Mesendoderm (in vitro differentiated cells): ENCODE measurements around the gene GMDS.
A peak's percentile ranks its signal among the peaks of the same experiment; 100 is the strongest.

ENCODE experiments used
- DNase-seq: peaks from one replicate; pipeline ENCODE4 v3.0.0; 2013
- H2AK5ac ChIP-seq: 2 replicates; pipeline ENCODE4 v1.6.1; 2013; ENCODE audit warnings: low read length, inconsistent platforms
- H2BK120ac ChIP-seq: 2 replicates; pipeline ENCODE4 v1.6.1; 2013; ENCODE audit warnings: low read depth, mild to moderate bottlenecking, low read length, moderate library complexity, mixed read lengths
- H2BK15ac ChIP-seq: replicated peaks from 2 replicates; pipeline ENCODE4 v1.6.1; 2013; ENCODE audit warnings: low read depth, mild to moderate bottlenecking, moderate library complexity
- H2BK5ac ChIP-seq: 2 replicates; pipeline ENCODE4 v1.6.1; 2013; ENCODE audit warnings: low read length, inconsistent platforms
- H3K18ac ChIP-seq: 2 replicates; pipeline ENCODE4 v1.6.1; 2013; ENCODE audit warnings: mild to moderate bottlenecking, low read length, mixed read lengths
- H3K23ac ChIP-seq: one replicate; pipeline ENCODE4 v1.6.1; 2013; ENCODE audit warnings: low read length
- H3K27ac ChIP-seq: 2 replicates; pipeline ENCODE4 v1.5.1; 2013; ENCODE audit warnings: low read depth, mild to moderate bottlenecking, inconsistent platforms, low read length, moderate library complexity
- H3K27me3 ChIP-seq: 2 replicates; pipeline ENCODE4 v1.6.1; 2013; ENCODE audit warnings: low read length, control low read depth, mild to moderate bottlenecking, inconsistent platforms; ENCODE audit not compliant: insufficient read depth, poor library complexity
- H3K36me3 ChIP-seq: 2 replicates; pipeline ENCODE4 v1.6.1; 2013; ENCODE audit warnings: low read length, inconsistent platforms; ENCODE audit not compliant: control insufficient read depth, insufficient read depth
- H3K4ac ChIP-seq: one replicate; pipeline ENCODE4 v1.6.1; 2013; ENCODE audit warnings: low read depth, mild to moderate bottlenecking, low read length, moderate library complexity
- H3K4me1 ChIP-seq: 2 replicates; pipeline ENCODE4 v1.6.1; 2013; ENCODE audit warnings: low read depth, low read length, inconsistent platforms; ENCODE audit not compliant: control insufficient read depth
- H3K4me2 ChIP-seq: 2 replicates; pipeline ENCODE4 v1.6.1; 2013; ENCODE audit warnings: low read length
- H3K4me3 ChIP-seq: 2 replicates; pipeline ENCODE4 v1.5.1; 2013; ENCODE audit warnings: mild to moderate bottlenecking, low read length
- H3K56ac ChIP-seq: one replicate; pipeline ENCODE4 v1.6.1; 2013; ENCODE audit warnings: low read length
- H3K79me1 ChIP-seq: 2 replicates; pipeline ENCODE4 v1.6.1; 2013; ENCODE audit warnings: low read length, inconsistent platforms
- H3K79me2 ChIP-seq: 2 replicates; pipeline ENCODE4 v1.6.1; 2013; ENCODE audit warnings: mild to moderate bottlenecking, low read length; ENCODE audit not compliant: control insufficient read depth, insufficient read depth
- H3K9ac ChIP-seq: 2 replicates; pipeline ENCODE4 v1.6.1; 2013; ENCODE audit warnings: low read length, inconsistent platforms
- H4K5ac ChIP-seq: one replicate; pipeline ENCODE4 v1.6.1; 2013; ENCODE audit warnings: low read length
- H4K8ac ChIP-seq: one replicate; pipeline ENCODE4 v1.6.1; 2013; ENCODE audit warnings: low read depth, mild to moderate bottlenecking, control low read depth, low read length, moderate library complexity
- WGBS: extraction: QIAGEN DNeasy Blood & Tissue Kit; methylation state at CpG from one replicate; pipeline ENCODE4 v1.1.7; 2013; ENCODE audit warnings: low lambda C conversion rate, missing lambda C conversion rate; ENCODE audit not compliant: insufficient coverage; ENCODE audit errors: extremely low coverage; 5-methylcytosine and 5-hydroxymethylcytosine counted together

The GMDS gene

GRCh38 chr6:2008383-2008976 is 236.9 kb downstream of the GMDS start:
- Histone ChIP-seq H3K4me2 (no peak overlapping the region), H3K4ac (no peak overlapping the region), H2BK5ac (no peak overlapping the region), H2BK120ac (no peak overlapping the region), H3K4me3 (no peak overlapping the region), H3K23ac (no peak overlapping the region), H3K36me3 (no peaks in the 10 kb centered on the region), H3K79me2 (no peaks in the 10 kb centered on the region), H3K4me1 (no peaks in the 10 kb centered on the region), H3K9ac (no peak overlapping the region), H3K18ac (no peak overlapping the region), H4K8ac (no peak overlapping the region), H2BK15ac (no peak overlapping the region), H3K27me3 (no peaks in the 10 kb centered on the region), H2AK5ac (no peak overlapping the region), H3K56ac (no peak overlapping the region), H4K5ac (no peak overlapping the region), H3K79me1 (no peaks in the 10 kb centered on the region), H3K27ac (no peak overlapping the region)
- WGBS: no CpG with 5 or more reads among the region's 2 CpGs
- no peak for DNase-seq

GRCh38 chr6:2007165-2007564 is 238.2 kb downstream of the GMDS start:
- no peak overlapping the region for H3K4me3 ChIP-seq
- H4K5ac ChIP-seq: no peak overlapping the region
- no peak overlapping the region for H3K23ac ChIP-seq
- H2BK15ac ChIP-seq: no peak overlapping the region
- no peak for DNase-seq
- no peak overlapping the region for H3K56ac ChIP-seq
- no peak overlapping the region for H2BK5ac ChIP-seq
- H4K8ac ChIP-seq: no peak overlapping the region
- H3K4me1 ChIP-seq: no peaks in the 10 kb centered on the region
- no peak overlapping the region for H3K27ac ChIP-seq
- no peak overlapping the region for H3K4me2 ChIP-seq
- no peaks in the 10 kb centered on the region for H3K27me3 ChIP-seq
- no peak overlapping the region for H3K4ac ChIP-seq
- H2BK120ac ChIP-seq: no peak overlapping the region
- H3K79me2 ChIP-seq: no peaks in the 10 kb centered on the region
- H2AK5ac ChIP-seq: no peak overlapping the region
- no peak overlapping the region for H3K18ac ChIP-seq
- no CpG with 5 or more reads among the region's 4 CpGs for WGBS
- no peaks in the 10 kb centered on the region for H3K36me3 ChIP-seq
- H3K79me1 ChIP-seq: no peaks in the 10 kb centered on the region
- no peak overlapping the region for H3K9ac ChIP-seq

GRCh38 chr6:2004888-2005287 is 240.5 kb downstream of the GMDS start:
- H3K18ac ChIP-seq: no peak overlapping the region
- H3K9ac ChIP-seq: no peak overlapping the region
- no peak overlapping the region for H2AK5ac ChIP-seq
- H2BK120ac ChIP-seq: no peak overlapping the region
- no peaks in the 10 kb centered on the region for H3K79me1 ChIP-seq
- H3K23ac ChIP-seq: no peak overlapping the region
- no peak overlapping the region for H3K56ac ChIP-seq
- no peak for DNase-seq
- H3K4me2 ChIP-seq: no peak overlapping the region
- H3K79me2 ChIP-seq: no peaks in the 10 kb centered on the region
- no peak overlapping the region for H2BK5ac ChIP-seq
- H3K27me3 ChIP-seq: no peaks in the 10 kb centered on the region
- H2BK15ac ChIP-seq: no peak overlapping the region
- no peak overlapping the region for H3K4me3 ChIP-seq
- no peak overlapping the region for H4K5ac ChIP-seq
- H3K4ac ChIP-seq: no peak overlapping the region
- H3K27ac ChIP-seq: no peak overlapping the region
- no peaks in the 10 kb centered on the region for H3K36me3 ChIP-seq
- no CpG with 5 or more reads among the region's 3 CpGs for WGBS
- H3K4me1 ChIP-seq: no peaks in the 10 kb centered on the region
- no peak overlapping the region for H4K8ac ChIP-seq

GRCh38 chr6:2000962-2001361 is 244.4 kb downstream of the GMDS start:
- Histone ChIP-seq H3K4ac (no peak overlapping the region), H3K27me3 (no peaks in the 10 kb centered on the region), H2BK120ac (no peak overlapping the region), H3K4me1 (no peaks in the 10 kb centered on the region), H3K79me2 (no peaks in the 10 kb centered on the region), H3K9ac (no peak overlapping the region), H3K18ac (no peak overlapping the region), H2AK5ac (no peak overlapping the region), H4K8ac (no peak overlapping the region), H3K79me1 (no peaks in the 10 kb centered on the region), H4K5ac (no peak overlapping the region), H3K27ac (no peak overlapping the region), H2BK15ac (no peak overlapping the region), H3K36me3 (no peaks in the 10 kb centered on the region), H3K56ac (no peak overlapping the region), H3K4me2 (no peak overlapping the region), H3K4me3 (no peak overlapping the region), H2BK5ac (no peak overlapping the region), H3K23ac (no peak overlapping the region)
- DNase-seq: no peak
- no CpG with 5 or more reads among the region's 2 CpGs for WGBS

GRCh38 chr6:1997702-1998101 is 247.7 kb downstream of the GMDS start:
- H2AK5ac ChIP-seq: no peak overlapping the region
- H4K8ac ChIP-seq: no peak overlapping the region
- H3K27me3 ChIP-seq: no peaks in the 10 kb centered on the region
- H2BK120ac ChIP-seq: no peak overlapping the region
- H3K9ac ChIP-seq: no peak overlapping the region
- no peaks in the 10 kb centered on the region for H3K4me1 ChIP-seq
- no peak overlapping the region for H2BK15ac ChIP-seq
- no peak overlapping the region for H3K56ac ChIP-seq
- H3K79me2 ChIP-seq: no peaks in the 10 kb centered on the region
- no CpG with 5 or more reads among the region's 3 CpGs for WGBS
- no peak overlapping the region for H3K23ac ChIP-seq
- no peak overlapping the region for H3K4me2 ChIP-seq
- no peaks in the 10 kb centered on the region for H3K79me1 ChIP-seq
- no peak overlapping the region for H4K5ac ChIP-seq
- no peak overlapping the region for H3K4ac ChIP-seq
- H3K36me3 ChIP-seq: no peaks in the 10 kb centered on the region
- H3K27ac ChIP-seq: no peak overlapping the region
- H2BK5ac ChIP-seq: no peak overlapping the region
- no peak for DNase-seq
- no peak overlapping the region for H3K18ac ChIP-seq
- H3K4me3 ChIP-seq: no peak overlapping the region

- no CpG with 5 or more reads among the region's 2 CpGs for WGBS
- Histone ChIP-seq H2BK120ac (no peak overlapping the region), H3K9ac (no peak overlapping the region), H3K23ac (no peak overlapping the region), H3K79me1 (no peaks in the 10 kb centered on the region), H2BK15ac (no peak overlapping the region), H3K4me2 (no peak overlapping the region), H3K27me3 (no peaks in the 10 kb centered on the region), H3K27ac (no peak overlapping the region), H3K36me3 (no peaks in the 10 kb centered on the region), H4K8ac (no peak overlapping the region), H3K18ac (no peak overlapping the region), H3K4ac (no peak overlapping the region), H4K5ac (no peak overlapping the region), H3K56ac (no peak overlapping the region), H3K4me3 (no peak overlapping the region), H3K79me2 (no peaks in the 10 kb centered on the region), H2AK5ac (no peak overlapping the region), H2BK5ac (no peak overlapping the region), H3K4me1 (no peaks in the 10 kb centered on the region)
- peak; percentile 48 for DNase-seq
Observed at GRCh38 chr6:1995636-1996035, 249.8 kb downstream of the GMDS start.
